Measurements from ENCODE around the gene SNRPE. TPM values are rescaled to one million over a fixed set of nuclear protein-coding genes. Genes with fewer than 3 reads are reported as not detected.

SNRPE gene
- total RNA-seq, 1 experiment from 2014 or later, result 224 TPM

DNA sequence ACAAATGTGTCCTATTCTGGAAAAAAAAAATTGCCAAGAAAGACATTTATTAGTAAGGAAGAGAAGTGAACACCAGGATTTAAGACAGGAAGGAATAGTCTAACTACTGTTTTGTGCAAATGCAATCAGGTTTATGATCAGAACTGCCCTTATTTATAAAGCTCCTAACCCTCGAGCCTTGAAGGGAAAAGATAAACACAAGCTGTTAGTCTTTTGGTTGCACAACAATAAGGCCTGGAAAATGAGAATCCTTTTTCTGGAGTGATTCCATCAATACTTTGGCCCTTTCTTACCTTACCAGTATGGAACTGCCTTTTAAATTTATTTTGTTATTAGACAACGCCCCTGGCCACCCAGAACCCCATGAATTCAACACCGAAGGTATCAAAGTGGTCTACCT, 52.9 kb downstream of the SNRPE start:
- Mint-ChIP-seq H3K27me3 (ENCODE audit: unreplicated experiment) (no peaks in the 10 kb centered on the region), H3K4me1 (ENCODE audit: low read depth, unreplicated experiment) (no peaks in the 10 kb centered on the region), H3K27ac (ENCODE audit: unreplicated experiment) (no peak overlapping the region), H3K4me3 (ENCODE audit: low read depth, unreplicated experiment) (no peak overlapping the region), H3K36me3 (ENCODE audit: insufficient read depth, unreplicated experiment) (no peaks in the 10 kb centered on the region), H3K9me3 (ENCODE audit: low read depth, unreplicated experiment) (peaks cover 7% of the 10 kb centered on the region)
- no TSS peak for BruUV-seq (replicated peaks)
- no peak for DNase-seq
- intact Hi-C loops (cut with micrococcal nuclease; ENCODE audit: unreplicated experiment), result no loop called here
- TF ChIP-seq, protein P1, sequence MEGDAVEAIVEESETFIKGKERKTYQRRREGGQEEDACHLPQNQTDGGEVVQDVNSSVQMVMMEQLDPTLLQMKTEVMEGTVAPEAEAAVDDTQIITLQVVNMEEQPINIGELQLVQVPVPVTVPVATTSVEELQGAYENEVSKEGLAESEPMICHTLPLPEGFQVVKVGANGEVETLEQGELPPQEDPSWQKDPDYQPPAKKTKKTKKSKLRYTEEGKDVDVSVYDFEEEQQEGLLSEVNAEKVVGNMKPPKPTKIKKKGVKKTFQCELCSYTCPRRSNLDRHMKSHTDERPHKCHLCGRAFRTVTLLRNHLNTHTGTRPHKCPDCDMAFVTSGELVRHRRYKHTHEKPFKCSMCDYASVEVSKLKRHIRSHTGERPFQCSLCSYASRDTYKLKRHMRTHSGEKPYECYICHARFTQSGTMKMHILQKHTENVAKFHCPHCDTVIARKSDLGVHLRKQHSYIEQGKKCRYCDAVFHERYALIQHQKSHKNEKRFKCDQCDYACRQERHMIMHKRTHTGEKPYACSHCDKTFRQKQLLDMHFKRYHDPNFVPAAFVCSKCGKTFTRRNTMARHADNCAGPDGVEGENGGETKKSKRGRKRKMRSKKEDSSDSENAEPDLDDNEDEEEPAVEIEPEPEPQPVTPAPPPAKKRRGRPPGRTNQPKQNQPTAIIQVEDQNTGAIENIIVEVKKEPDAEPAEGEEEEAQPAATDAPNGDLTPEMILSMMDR (IDR thresholded peaks at IDR 0.05; ENCODE audit: unreplicated experiment), result no peak
- CTCF ChIA-PET, result no interaction called here

DNA sequence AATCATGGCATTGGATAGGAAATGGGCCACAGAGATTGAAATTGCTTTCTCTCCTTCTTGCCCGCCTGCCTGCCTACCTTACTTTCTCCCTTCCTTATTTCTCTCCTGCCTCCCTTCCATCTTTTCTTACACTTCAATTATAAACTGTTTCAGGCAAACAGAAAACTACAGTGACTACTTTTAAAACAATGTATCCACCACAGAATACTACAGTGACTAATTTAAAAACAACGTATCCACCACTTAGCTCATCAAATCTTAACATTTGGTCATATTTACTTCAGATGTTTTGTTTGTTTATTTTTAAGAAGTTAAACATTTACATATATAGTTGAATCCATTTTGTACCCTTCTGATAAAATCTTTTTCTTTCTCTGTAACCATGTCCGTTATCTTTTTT, 54.4 kb downstream of the SNRPE start:
- intact Hi-C loops (cut with micrococcal nuclease; ENCODE audit: unreplicated experiment), result no loop called here
- no TSS peak for BruUV-seq (replicated peaks)
- TF ChIP-seq, protein P1 (IDR thresholded peaks at IDR 0.05; ENCODE audit: unreplicated experiment), result no peak
- Mint-ChIP-seq H3K9me3 (ENCODE audit: low read depth, unreplicated experiment) (peaks cover 7% of the 10 kb centered on the region), H3K27me3 (ENCODE audit: unreplicated experiment) (no peaks in the 10 kb centered on the region), H3K4me3 (ENCODE audit: low read depth, unreplicated experiment) (no peak overlapping the region), H3K27ac (ENCODE audit: unreplicated experiment) (no peak overlapping the region), H3K36me3 (ENCODE audit: insufficient read depth, unreplicated experiment) (no peaks in the 10 kb centered on the region), H3K4me1 (ENCODE audit: low read depth, unreplicated experiment) (no peaks in the 10 kb centered on the region)
- no peak for DNase-seq
- CTCF ChIA-PET, result interaction anchor here (0.6 to 0.7 kb wide), 2 partner anchors 404 to 891 kb away, joined by 4 to 6 read pairs; no protein-coding TSS in a partner anchor

DNA sequence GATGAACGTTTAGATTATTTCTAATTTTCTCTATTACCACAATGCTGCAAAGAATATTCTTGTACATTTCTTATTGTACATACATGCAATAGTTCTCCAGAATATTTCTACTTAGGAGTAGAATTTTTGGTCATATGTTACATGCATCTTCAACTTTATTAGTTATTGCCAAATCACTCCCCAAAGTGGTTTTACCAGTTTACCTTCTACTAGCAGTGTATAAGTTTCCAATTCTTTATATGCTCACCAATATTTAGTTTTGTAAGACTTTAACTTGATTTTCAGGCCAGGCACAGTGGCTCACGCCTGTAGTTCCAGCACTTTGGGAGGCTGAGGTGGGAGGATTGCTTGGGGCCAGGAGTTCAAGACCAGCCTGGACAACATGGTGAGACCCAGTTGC, 55.4 kb downstream of the SNRPE start:
- H3K4me3 Mint-ChIP-seq (ENCODE audit: low read depth, unreplicated experiment), result no peak overlapping the region
- peaks cover 7% of the 10 kb centered on the region for H3K9me3 Mint-ChIP-seq (ENCODE audit: low read depth, unreplicated experiment)
- TF ChIP-seq, protein P1 (IDR thresholded peaks at IDR 0.05; ENCODE audit: unreplicated experiment), result no peak
- CTCF ChIA-PET, result interaction anchor here (0.6 kb wide), 1 partner anchor 405 kb away, joined by 4 read pairs; no protein-coding TSS in a partner anchor
- no peaks in the 10 kb centered on the region for H3K36me3 Mint-ChIP-seq (ENCODE audit: insufficient read depth, unreplicated experiment)
- BruUV-seq (replicated peaks), result no TSS peak
- intact Hi-C loops (cut with micrococcal nuclease; ENCODE audit: unreplicated experiment), result no loop called here
- no peaks in the 10 kb centered on the region for H3K27me3 Mint-ChIP-seq (ENCODE audit: unreplicated experiment)
- no peaks in the 10 kb centered on the region for H3K4me1 Mint-ChIP-seq (ENCODE audit: low read depth, unreplicated experiment)
- no peak for DNase-seq
- no peak overlapping the region for H3K27ac Mint-ChIP-seq (ENCODE audit: unreplicated experiment)

Other genes starting within 250 kb of the SNRPE start
- gene ATP2B4, start 234.8 kb upstream of the SNRPE start, total RNA-seq (2022), result 1.9 and 3.9 TPM in 2 replicates
- gene LAX1, start 96.4 kb upstream of the SNRPE start, total RNA-seq (2022), result not detected in 2 replicates
- gene ZBED6, start 66.0 kb upstream of the SNRPE start, total RNA-seq (2022), result 32.8 and 35.6 TPM in 2 replicates
- 103 and 113 TPM in 2 replicates for gene ZC3H11A, start 66.0 kb upstream of the SNRPE start, total RNA-seq (2022)
- gene SOX13, start 211.5 kb downstream of the SNRPE start, total RNA-seq (2022), result 21.8 and 27.9 TPM in 2 replicates